HepG2 (cell line): ENCODE measurements around the gene FAM20A. TPM values are rescaled to one million over a fixed set of nuclear protein-coding genes. Genes with fewer than 3 reads are reported as not detected.

Experiments used
- EP300 ChIP-seq, 3 experiments: sonication (generic) in 1 of 3; formaldehyde crosslinking in 1 of 3; IDR thresholded peaks; 2 replicates each; pipeline versions ENCODE4 v1.5.1 to v1.6.1; 2011 to 2020; ENCODE audit warnings: low read depth in 2 of 3, low read length in 2 of 3, borderline replicate concordance in 1 of 3, improper control_type of control experiment in 1 of 3, mild to moderate bottlenecking in 1 of 3, missing genetic modification reagents in 1 of 3, moderate library complexity in 1 of 3
- GFI1 ChIP-seq: sonication (generic); formaldehyde crosslinking; IDR thresholded peaks from 2 replicates; pipeline ENCODE4 v1.5.0; 2020; ENCODE audit warnings: missing genetic modification reagents, mild to moderate bottlenecking, borderline replicate concordance
- MAFK ChIP-seq, 2 experiments: IDR thresholded peaks in 1 of 2; conservative IDR thresholded peaks in 1 of 2; 2 replicates each; pipeline ENCODE4 v1.6.1; 2011; ENCODE audit warnings: improper control_type of control experiment in 2 of 2, low read length in 2 of 2
- MATR3 ChIP-seq: sonication (generic); formaldehyde crosslinking; IDR thresholded peaks from 2 replicates; pipeline ENCODE4 v1.4.0; 2020; ENCODE audit warnings: missing genetic modification reagents
- PATZ1 ChIP-seq: sonication (generic); formaldehyde crosslinking; IDR thresholded peaks from 2 replicates; pipeline ENCODE4 v1.4.0; 2020; ENCODE audit warnings: missing genetic modification reagents
- PCBP2 ChIP-seq: fragments of 200-400 bp; formaldehyde crosslinking; optimal IDR thresholded peaks from 2 replicates; pipeline ENCODE3; 2018; ENCODE audit warnings: low read length, low read depth; ENCODE audit not compliant: poor library complexity, severe bottlenecking
- ZNF589 ChIP-seq: sonication (generic); formaldehyde crosslinking; conservative IDR thresholded peaks from 2 replicates; pipeline ENCODE4 v1.8.0; 2022; ENCODE audit warnings: mild to moderate bottlenecking, moderate library complexity, missing genetic modification reagents
- polyA plus RNA-seq, 8 experiments: library from polyadenylated mRNA; depleted of rRNA in 3 of 8; stranded (reverse) in 7 of 8; unstranded in 1 of 8; fragments of >200 nt; fragmentation: Illumina TruSeq in 4 of 8; extraction: Trizol in 4 of 8; gene quantifications; 2 replicates each; pipeline versions ENCODE4 v1.2.1 to v1.2.3, GENCODE V29; 2011 to 2016; ENCODE audit warnings: low read depth in 4 of 8, missing spikeins in 1 of 8, mixed read lengths in 1 of 8; ENCODE audit not compliant: insufficient read depth in 1 of 8
- total RNA-seq, 5 experiments: library from RNA; depleted of rRNA; stranded (reverse); fragments of >200 nt; fragmentation: Illumina TruSeq; extraction: Trizol; gene quantifications; 2 replicates each; pipeline ENCODE4 v1.2.3, GENCODE V29; 2016; ENCODE audit warnings: low read depth in 1 of 5

Gene FAM20A
- total and polyA plus RNA-seq, 2 of the 13 experiments (the other 11 are each of a cell fraction or from before 2014, with no cell fraction given): 9.3 to 20.7 TPM

- no peak for TF ChIP-seq MAFK (conservative IDR thresholded peaks at IDR 0.05 in 1 of 2, IDR thresholded peaks at IDR 0.05 in 1 of 2; ENCODE audit: low read length in 2 of 2)
- no peak for TF ChIP-seq EP300 (IDR thresholded peaks at IDR 0.05; ENCODE audit: low read depth in 2 of 2, low read length in 2 of 2)
- TF ChIP-seq EP300 (CRISPR knock-in tag; IDR thresholded peaks at IDR 0.05; ENCODE audit: borderline replicate concordance): 0 out of 2 replicates have a peak, but pooled peaks have one; percentile 7
- no peak for TF ChIP-seq PCBP2
- peak; percentile 69 for TF ChIP-seq PATZ1 (CRISPR knock-in tag)
- 0 out of 2 replicates have a peak, but pooled peaks have one; percentile 55 for TF ChIP-seq ZNF589
- peak; percentile 89 for TF ChIP-seq GFI1 (CRISPR knock-in tag)
- TF ChIP-seq MATR3 (CRISPR knock-in tag): no peak
These were observed 868 bp downstream of the FAM20A start (continued) for GRCh38 chr17:68600067-68600930.
